HEK293 (cell line): ENCODE data around the gene VWA3A.
A peak's percentile ranks its signal among the peaks of the same experiment; 100 is the strongest.

Experiments used
- AEBP2 ChIP-seq: fragments of 450-650 bp; formaldehyde crosslinking; IDR thresholded peaks from 2 replicates; pipeline ENCODE4 v1.5.1; 2016; ENCODE audit warnings: missing biosample characterization, missing genetic modification characterization, borderline replicate concordance
- KLF1 ChIP-seq: fragments of 450-650 bp; formaldehyde crosslinking; IDR thresholded peaks from 2 replicates; pipeline ENCODE4 v1.5.1; 2016; ENCODE audit warnings: missing biosample characterization, missing genetic modification characterization
- MEIS1 ChIP-seq: sonication (generic); formaldehyde crosslinking; IDR thresholded peaks from 2 replicates; pipeline ENCODE4 v1.8.1; 2022; ENCODE audit warnings: missing genetic modification reagents, mild to moderate bottlenecking, borderline replicate concordance
- WT1 ChIP-seq: fragments of 450-650 bp; formaldehyde crosslinking; IDR thresholded peaks from 2 replicates; pipeline ENCODE4 v1.5.1; 2016; ENCODE audit warnings: missing biosample characterization, missing genetic modification characterization
- ZBTB17 ChIP-seq: fragments of 450-650 bp; formaldehyde crosslinking; IDR thresholded peaks from 2 replicates; pipeline ENCODE4 v1.5.1; 2016; ENCODE audit warnings: missing biosample characterization, missing genetic modification characterization
- ZBTB26 ChIP-seq: fragments of 450-650 bp; formaldehyde crosslinking; optimal IDR thresholded peaks from 2 replicates; pipeline ENCODE3; 2016; ENCODE audit warnings: missing biosample characterization, mild to moderate bottlenecking, missing genetic modification characterization
- ZFP37 ChIP-seq: fragments of 450-650 bp; formaldehyde crosslinking; IDR thresholded peaks from 2 replicates; pipeline ENCODE4 v1.5.1; 2016; ENCODE audit warnings: missing biosample characterization, missing genetic modification characterization
- ZNF114 ChIP-seq: fragments of 450-650 bp; formaldehyde crosslinking; IDR thresholded peaks from 2 replicates; pipeline ENCODE4 v1.5.0; 2017; ENCODE audit warnings: missing biosample characterization, missing genetic modification characterization
- ZNF148 ChIP-seq: fragments of 450-650 bp; formaldehyde crosslinking; IDR thresholded peaks from 2 replicates; pipeline ENCODE4 v1.5.0; 2017; ENCODE audit warnings: missing biosample characterization, missing genetic modification characterization, borderline replicate concordance
- ZNF239 ChIP-seq: fragments of 450-650 bp; formaldehyde crosslinking; IDR thresholded peaks from 2 replicates; pipeline ENCODE4 v1.5.1; 2016; ENCODE audit warnings: missing biosample characterization, missing genetic modification characterization
- ZNF24 ChIP-seq: fragments of 450-650 bp; formaldehyde crosslinking; IDR thresholded peaks from 2 replicates; pipeline ENCODE4 v1.5.1; 2016; ENCODE audit warnings: missing biosample characterization, missing genetic modification characterization
- ZNF341 ChIP-seq: fragments of 450-650 bp; formaldehyde crosslinking; IDR thresholded peaks from 2 replicates; pipeline ENCODE4; 2016; ENCODE audit warnings: low read depth, missing biosample characterization, missing genetic modification characterization
- ZNF610 ChIP-seq: fragments of 450-650 bp; formaldehyde crosslinking; IDR thresholded peaks from 2 replicates; pipeline ENCODE4 v1.5.1; 2016; ENCODE audit warnings: missing biosample characterization, missing genetic modification characterization, borderline replicate concordance
- ZNF624 ChIP-seq: fragments of 450-650 bp; formaldehyde crosslinking; IDR thresholded peaks from 2 replicates; pipeline ENCODE4 v1.5.1; 2017; ENCODE audit warnings: missing biosample characterization, missing genetic modification characterization
- ZNF629 ChIP-seq: fragments of 450-650 bp; formaldehyde crosslinking; IDR thresholded peaks from 2 replicates; pipeline ENCODE4 v1.5.1; 2017; ENCODE audit warnings: missing biosample characterization, missing genetic modification characterization
- ZNF658 ChIP-seq: fragments of 450-650 bp; formaldehyde crosslinking; IDR thresholded peaks from 2 replicates; pipeline ENCODE4; 2016; ENCODE audit warnings: missing biosample characterization, missing genetic modification characterization
- ZNF707 ChIP-seq: fragments of 450-650 bp; formaldehyde crosslinking; IDR thresholded peaks from 2 replicates; pipeline ENCODE4 v1.5.1; 2016; ENCODE audit warnings: missing biosample characterization, missing genetic modification characterization
- ZNF747 ChIP-seq: fragments of 450-650 bp; formaldehyde crosslinking; IDR thresholded peaks from 2 replicates; pipeline ENCODE4 v1.5.1; 2016; ENCODE audit warnings: missing biosample characterization, missing genetic modification characterization
- ZNF76 ChIP-seq: fragments of 450-650 bp; formaldehyde crosslinking; IDR thresholded peaks from 2 replicates; pipeline ENCODE4; 2016; ENCODE audit warnings: low read depth, missing biosample characterization, missing genetic modification characterization, borderline replicate concordance
- ZSCAN23 ChIP-seq: fragments of 450-650 bp; formaldehyde crosslinking; IDR thresholded peaks from 2 replicates; pipeline ENCODE4 v1.5.1; 2016; ENCODE audit warnings: missing biosample characterization, missing genetic modification characterization
- ZSCAN30 ChIP-seq: fragments of 450-650 bp; IDR thresholded peaks from 2 replicates; pipeline ENCODE4 v1.5.1; 2018; ENCODE audit warnings: missing biosample characterization, mild to moderate bottlenecking, missing genetic modification characterization, moderate library complexity
- TF ChIP-seq, protein P1 (sequence below): fragments of 450-650 bp; formaldehyde crosslinking; IDR thresholded peaks from 2 replicates; pipeline ENCODE4 v1.5.1; 2016; ENCODE audit warnings: missing biosample characterization, missing genetic modification characterization, borderline replicate concordance
- TF ChIP-seq, protein P2 (sequence below): fragments of 450-650 bp; formaldehyde crosslinking; IDR thresholded peaks from 2 replicates; pipeline ENCODE4 v1.5.1; 2017; ENCODE audit warnings: missing biosample characterization, missing genetic modification characterization
- TF ChIP-seq, protein P3 (sequence below): fragments of 450-650 bp; formaldehyde crosslinking; IDR thresholded peaks from 2 replicates; pipeline ENCODE4 v1.5.1; 2016; ENCODE audit warnings: missing biosample characterization, missing genetic modification characterization
- TF ChIP-seq, protein P4 (sequence below): fragments of 450-650 bp; formaldehyde crosslinking; IDR thresholded peaks from 2 replicates; pipeline ENCODE4 v1.5.1; 2016; ENCODE audit warnings: missing biosample characterization, missing genetic modification characterization, low read depth

The VWA3A gene

DNA sequence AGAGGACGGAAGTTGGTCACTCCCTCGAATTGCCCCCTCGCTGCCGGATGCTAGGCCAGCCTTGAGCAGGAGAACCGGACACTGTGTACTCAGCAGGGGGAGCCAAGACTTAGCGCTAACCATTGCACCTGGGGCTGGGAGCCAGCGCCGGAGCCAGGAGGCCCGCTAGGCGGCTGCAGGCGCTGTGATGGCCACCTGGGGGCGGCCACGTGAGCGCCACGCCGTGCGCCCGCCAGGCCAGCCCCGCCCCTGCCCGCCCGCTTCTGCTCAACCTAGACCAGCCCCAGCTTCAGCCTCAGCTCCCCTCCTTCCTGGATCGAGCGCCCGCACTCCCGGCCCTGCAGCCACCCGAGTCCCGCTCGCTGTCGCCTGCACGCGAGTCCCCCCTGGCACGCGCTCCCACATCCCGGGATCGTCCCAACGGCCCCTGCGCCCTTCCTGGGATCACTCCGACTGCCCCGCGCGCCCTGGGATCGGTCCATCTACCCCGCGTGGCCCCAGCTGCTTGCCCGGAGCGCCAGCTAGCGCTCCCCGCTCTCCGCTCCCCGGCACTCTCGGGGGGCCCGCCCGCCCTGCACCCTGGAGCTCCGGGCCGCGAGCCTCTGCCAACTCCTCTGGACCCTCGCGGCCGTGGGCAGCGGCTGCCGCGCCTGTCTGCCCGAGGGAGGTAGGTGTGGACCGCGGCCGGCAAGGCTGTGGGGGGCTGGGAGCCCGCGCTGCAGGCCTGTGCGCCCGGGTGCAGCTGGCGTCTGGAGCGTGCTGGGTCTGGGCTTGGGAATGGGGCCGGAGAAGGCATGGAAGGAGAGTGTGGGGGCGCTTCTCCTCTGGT is 113.9 kb downstream of the VWA3A start, which contains the start of gene EEF2K (continued):
- TF ChIP-seq, protein P1, sequence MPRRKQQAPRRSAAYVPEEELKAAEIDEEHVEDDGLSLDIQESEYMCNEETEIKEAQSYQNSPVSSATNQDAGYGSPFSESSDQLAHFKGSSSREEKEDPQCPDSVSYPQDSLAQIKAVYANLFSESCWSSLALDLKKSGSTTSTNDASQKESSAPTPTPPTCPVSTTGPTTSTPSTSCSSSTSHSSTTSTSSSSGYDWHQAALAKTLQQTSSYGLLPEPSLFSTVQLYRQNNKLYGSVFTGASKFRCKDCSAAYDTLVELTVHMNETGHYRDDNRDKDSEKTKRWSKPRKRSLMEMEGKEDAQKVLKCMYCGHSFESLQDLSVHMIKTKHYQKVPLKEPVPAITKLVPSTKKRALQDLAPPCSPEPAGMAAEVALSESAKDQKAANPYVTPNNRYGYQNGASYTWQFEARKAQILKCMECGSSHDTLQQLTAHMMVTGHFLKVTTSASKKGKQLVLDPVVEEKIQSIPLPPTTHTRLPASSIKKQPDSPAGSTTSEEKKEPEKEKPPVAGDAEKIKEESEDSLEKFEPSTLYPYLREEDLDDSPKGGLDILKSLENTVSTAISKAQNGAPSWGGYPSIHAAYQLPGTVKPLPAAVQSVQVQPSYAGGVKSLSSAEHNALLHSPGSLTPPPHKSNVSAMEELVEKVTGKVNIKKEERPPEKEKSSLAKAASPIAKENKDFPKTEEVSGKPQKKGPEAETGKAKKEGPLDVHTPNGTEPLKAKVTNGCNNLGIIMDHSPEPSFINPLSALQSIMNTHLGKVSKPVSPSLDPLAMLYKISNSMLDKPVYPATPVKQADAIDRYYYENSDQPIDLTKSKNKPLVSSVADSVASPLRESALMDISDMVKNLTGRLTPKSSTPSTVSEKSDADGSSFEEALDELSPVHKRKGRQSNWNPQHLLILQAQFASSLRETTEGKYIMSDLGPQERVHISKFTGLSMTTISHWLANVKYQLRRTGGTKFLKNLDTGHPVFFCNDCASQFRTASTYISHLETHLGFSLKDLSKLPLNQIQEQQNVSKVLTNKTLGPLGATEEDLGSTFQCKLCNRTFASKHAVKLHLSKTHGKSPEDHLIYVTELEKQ (tag by site-specific recombination) = no peak
- TF ChIP-seq ZNF707 (tag by site-specific recombination) = no peak
- no peak for TF ChIP-seq ZSCAN23 (tag by site-specific recombination)
- TF ChIP-seq ZBTB17 (tag by site-specific recombination) = peak; percentile 60
- no peak for TF ChIP-seq AEBP2 (tag by site-specific recombination)
- TF ChIP-seq, protein P2, sequence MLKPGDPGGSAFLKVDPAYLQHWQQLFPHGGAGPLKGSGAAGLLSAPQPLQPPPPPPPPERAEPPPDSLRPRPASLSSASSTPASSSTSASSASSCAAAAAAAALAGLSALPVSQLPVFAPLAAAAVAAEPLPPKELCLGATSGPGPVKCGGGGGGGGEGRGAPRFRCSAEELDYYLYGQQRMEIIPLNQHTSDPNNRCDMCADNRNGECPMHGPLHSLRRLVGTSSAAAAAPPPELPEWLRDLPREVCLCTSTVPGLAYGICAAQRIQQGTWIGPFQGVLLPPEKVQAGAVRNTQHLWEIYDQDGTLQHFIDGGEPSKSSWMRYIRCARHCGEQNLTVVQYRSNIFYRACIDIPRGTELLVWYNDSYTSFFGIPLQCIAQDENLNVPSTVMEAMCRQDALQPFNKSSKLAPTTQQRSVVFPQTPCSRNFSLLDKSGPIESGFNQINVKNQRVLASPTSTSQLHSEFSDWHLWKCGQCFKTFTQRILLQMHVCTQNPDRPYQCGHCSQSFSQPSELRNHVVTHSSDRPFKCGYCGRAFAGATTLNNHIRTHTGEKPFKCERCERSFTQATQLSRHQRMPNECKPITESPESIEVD (tag by site-specific recombination) = no peak
- no peak for TF ChIP-seq ZFP37
- no peak for TF ChIP-seq ZNF148 (tag by site-specific recombination)
- TF ChIP-seq ZNF747 (tag by site-specific recombination) = no peak
- TF ChIP-seq, protein P3, sequence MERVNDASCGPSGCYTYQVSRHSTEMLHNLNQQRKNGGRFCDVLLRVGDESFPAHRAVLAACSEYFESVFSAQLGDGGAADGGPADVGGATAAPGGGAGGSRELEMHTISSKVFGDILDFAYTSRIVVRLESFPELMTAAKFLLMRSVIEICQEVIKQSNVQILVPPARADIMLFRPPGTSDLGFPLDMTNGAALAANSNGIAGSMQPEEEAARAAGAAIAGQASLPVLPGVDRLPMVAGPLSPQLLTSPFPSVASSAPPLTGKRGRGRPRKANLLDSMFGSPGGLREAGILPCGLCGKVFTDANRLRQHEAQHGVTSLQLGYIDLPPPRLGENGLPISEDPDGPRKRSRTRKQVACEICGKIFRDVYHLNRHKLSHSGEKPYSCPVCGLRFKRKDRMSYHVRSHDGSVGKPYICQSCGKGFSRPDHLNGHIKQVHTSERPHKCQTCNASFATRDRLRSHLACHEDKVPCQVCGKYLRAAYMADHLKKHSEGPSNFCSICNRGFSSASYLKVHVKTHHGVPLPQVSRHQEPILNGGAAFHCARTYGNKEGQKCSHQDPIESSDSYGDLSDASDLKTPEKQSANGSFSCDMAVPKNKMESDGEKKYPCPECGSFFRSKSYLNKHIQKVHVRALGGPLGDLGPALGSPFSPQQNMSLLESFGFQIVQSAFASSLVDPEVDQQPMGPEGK (tag by site-specific recombination) = peak; percentile 83
- peak; percentile 45 for TF ChIP-seq ZNF341 (tag by site-specific recombination)
- TF ChIP-seq, protein P4, sequence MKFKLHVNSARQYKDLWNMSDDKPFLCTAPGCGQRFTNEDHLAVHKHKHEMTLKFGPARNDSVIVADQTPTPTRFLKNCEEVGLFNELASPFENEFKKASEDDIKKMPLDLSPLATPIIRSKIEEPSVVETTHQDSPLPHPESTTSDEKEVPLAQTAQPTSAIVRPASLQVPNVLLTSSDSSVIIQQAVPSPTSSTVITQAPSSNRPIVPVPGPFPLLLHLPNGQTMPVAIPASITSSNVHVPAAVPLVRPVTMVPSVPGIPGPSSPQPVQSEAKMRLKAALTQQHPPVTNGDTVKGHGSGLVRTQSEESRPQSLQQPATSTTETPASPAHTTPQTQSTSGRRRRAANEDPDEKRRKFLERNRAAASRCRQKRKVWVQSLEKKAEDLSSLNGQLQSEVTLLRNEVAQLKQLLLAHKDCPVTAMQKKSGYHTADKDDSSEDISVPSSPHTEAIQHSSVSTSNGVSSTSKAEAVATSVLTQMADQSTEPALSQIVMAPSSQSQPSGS (tag by site-specific recombination) = no peak
- no peak for TF ChIP-seq ZNF24 (tag by site-specific recombination)
- peak; percentile 99 for TF ChIP-seq ZSCAN30 (tag by site-specific recombination)
- no peak for TF ChIP-seq ZNF624 (tag by site-specific recombination)
- TF ChIP-seq KLF1 (tag by site-specific recombination) = peak; percentile 22; the same call in 1 of the 2 replicates
- no peak for TF ChIP-seq ZNF658
- TF ChIP-seq ZNF610 (tag by site-specific recombination) = 0 out of 2 replicates have a peak, but pooled peaks have one; percentile 47
- peak; percentile 79 for TF ChIP-seq ZNF76 (tag by site-specific recombination)
- TF ChIP-seq ZNF629 (tag by site-specific recombination) = peak; percentile 27
- TF ChIP-seq ZBTB26 = peak; percentile 98
- TF ChIP-seq ZNF239 (tag by site-specific recombination) = no peak
- no peak for TF ChIP-seq ZNF114
- no peak; the same call in 1 of the 2 replicates for TF ChIP-seq WT1 (tag by site-specific recombination)
- no peak for TF ChIP-seq MEIS1 (CRISPR knock-in tag)
